ENCODE data around the gene EXOC6B.
"Not testable (repeated sequence)": the region's sequence is repeated elsewhere in the genome, so short reads cannot be mapped to it uniquely, and the experiment has no call there.

The EXOC6B gene

DNA sequence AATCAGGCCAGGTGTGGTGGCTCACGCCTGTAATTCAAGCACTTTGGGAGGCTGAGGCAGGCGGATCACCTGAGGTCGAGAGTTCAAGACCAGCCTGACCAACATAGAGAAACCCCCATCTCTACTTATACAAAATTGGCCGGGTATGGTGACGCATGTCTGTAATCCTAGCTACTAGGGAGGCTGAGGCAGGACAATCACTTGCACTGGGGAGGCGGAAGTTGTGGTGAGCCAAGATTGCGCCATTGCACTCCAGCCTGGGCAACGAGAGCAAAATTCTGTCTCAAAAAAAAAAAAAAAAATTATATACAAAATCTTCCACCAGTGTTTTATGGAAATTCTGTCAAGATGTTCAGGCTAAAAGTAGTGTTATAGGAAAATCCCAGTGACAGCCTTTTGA is 290.2 kb downstream of the EXOC6B start:
- FAIRE-seq: not testable (repeated sequence)

DNA sequence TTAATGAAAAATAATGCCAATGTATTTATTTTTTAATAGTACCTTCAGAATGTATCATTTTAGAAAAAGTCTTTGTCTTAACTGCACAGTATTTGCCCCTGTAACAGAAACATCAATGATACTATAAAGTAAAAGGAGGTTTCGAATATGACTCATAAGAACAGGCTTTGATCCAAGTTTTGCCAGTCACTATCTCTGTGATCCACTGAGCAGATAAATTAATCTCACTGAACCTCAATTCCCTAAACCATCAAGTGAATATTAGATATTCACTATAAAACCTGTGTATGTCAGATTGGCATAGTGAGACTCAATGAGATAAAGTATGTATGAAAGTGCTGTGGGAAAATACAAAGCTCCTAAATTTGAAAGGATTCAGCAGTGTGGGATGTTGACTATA is 292.1 kb downstream of the EXOC6B start:
- no peak for FAIRE-seq

DNA sequence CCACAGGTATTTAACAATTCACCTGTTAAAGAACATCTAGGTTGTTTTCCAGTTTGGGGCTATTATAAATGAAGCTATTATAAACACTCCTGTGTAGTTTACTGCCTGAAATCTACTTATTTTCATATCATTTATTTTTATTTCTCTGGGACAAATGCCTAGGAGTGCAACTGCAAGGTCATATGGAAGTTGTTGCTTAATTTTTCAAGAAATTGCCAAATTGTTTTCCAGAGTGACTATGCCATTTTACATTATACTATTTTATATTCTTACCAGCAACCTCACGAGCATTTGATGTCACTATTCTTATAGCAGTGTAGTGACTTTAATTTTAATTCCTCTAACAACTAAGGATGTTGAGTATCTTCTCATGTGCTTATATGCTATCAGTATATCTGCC is 298.4 kb downstream of the EXOC6B start:
- FAIRE-seq: no peak

DNA sequence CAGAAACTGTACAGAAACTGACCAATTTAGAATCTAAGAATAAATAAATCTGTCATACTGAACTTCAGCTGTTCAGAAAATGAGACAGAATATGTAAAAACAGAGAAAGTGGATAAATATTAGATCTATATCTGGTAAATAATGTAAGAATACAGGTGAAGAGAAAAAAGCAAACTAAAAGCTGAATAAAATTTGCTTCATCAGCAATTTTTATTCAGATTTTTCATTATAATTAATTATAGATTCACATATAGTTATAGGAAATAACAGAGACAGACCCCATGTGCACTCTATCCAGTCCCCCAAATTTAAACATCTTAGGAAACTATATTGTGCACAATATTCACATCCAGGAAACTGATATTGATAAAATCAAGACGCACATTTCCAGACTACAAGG is 299.2 kb downstream of the EXOC6B start:
- no peak for FAIRE-seq

DNA sequence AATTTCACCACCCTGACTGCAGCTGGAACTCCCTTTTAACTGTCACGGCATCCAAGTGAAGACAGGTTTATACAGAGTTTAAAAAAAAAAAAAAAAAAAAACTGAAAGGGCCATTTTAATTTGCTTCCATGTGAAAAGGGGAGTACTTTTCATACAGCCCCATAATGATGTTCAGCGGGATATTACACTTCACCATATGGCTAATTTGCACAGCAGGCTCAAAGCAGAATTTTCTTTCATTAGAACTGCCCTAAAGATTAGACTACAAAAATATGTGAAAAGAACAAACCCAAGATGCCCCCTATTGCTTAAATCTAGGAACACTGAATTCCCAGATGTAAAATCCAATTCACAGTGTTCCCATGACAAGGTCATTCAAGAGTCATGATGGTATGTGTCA is 301.8 kb downstream of the EXOC6B start:
- no peak for FAIRE-seq

DNA sequence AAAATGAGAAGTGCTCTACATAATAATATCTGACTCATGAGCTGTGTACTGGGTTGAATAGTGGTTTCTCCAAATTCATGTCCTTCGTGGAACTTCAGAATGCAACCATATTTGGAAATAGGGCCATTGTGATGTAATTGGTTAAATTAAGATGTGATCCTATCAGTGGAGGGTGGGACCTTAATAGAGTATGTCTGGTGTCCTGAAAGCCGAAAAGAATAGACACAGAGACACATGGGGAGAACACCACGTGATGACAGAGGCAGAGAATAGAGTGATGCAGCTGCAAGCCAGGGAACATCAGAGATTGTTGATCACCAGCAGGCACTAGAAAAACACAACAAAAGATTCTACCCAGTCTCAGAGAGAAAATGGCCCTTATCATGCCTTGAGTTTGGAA is 310.1 kb downstream of the EXOC6B start:
- FAIRE-seq: no peak

DNA sequence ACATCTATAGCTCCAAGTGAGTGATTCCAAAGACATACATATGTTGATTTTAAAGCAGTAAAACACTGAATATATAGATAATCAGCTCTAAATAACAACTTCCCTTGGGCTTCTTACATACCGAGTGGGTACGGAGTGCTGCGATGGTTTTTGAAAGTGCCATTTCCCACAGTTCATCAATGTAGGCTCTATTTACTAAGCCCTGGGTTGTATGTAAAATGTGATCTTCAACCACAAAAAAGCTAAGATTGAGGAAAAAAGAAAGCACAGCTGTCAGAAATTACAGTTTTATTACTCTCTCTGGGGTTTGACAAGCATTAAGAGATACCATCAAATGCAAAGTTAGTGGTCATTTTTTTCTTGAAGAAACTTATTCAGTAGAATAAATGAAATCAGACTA is 312.8 kb downstream of the EXOC6B start:
- no peak for FAIRE-seq

DNA sequence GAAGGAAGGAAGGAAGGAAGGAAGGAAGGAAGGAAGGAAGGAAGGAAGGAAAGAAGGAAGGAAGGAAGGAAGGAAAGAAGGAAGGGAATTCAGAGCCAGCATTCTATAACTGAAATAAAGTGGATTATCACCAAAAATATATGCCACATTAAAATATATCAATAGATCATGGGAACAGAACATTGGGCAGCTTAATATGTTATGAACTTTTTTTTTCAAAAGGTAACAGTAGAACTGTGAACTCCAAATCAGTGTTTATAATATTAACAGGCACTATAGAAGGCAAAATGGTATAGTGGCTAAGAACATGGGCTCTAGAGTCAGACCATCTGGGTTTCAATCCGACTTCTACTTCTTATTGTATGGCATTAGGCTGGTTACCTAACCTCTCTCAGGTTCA is 313.5 kb downstream of the EXOC6B start:
- no peak for FAIRE-seq

DNA sequence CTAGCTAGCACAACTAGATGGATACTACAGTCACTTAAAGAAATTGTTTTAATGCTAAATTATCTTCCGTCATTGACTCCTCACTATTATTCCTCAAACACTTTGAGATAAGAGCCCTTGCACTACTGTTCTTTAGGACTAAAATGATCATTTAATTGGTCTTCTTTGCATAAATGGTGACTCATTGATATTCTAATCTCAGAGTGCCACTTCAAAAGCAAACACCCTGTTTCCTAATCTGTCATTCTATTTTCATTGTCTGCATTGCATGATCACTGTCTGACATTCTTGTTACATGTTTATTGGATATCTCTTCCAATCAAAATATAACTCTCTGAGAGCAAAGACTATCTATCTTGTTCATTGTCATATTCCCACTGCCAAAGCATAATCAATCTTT is 313.9 kb downstream of the EXOC6B start:
- FAIRE-seq: no peak

DNA sequence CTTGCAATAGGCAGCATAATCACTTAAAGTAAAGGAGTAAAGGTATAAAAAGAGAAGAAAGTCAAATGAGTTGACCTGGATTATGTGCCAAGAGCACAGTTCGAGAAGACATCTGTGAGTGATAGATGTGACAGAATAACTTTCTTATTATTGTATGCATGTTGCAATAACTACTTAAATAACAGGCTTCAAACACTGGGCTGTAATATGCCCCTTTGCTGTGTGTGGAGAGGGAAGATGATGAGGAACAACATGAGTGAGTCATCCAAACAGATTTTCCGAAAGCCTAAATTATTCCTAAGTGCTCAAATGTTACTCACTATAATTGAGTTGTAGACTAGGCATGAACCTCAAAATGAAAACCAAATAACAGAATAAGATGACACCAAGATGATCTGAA is 328.1 kb downstream of the EXOC6B start:
- FAIRE-seq: no peak

DNA sequence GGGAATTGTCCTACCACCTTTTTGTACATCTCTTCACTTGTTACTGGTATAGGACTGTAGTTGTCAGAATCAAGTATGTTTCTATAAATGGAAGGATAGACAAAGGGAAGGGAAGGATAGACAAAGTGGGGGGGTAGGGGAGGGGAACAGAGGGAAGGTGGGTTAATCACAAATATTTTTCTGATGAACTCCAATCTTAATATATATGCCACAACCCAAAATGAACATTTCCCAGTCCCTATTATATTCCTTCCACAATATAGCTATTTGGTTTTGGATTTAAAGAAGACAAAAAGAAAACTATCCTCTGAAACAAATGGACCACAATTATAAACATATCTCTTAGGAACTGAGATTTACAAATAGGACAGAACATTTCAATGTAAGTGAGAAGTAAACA is 329.4 kb downstream of the EXOC6B start:
- FAIRE-seq: no peak

DNA sequence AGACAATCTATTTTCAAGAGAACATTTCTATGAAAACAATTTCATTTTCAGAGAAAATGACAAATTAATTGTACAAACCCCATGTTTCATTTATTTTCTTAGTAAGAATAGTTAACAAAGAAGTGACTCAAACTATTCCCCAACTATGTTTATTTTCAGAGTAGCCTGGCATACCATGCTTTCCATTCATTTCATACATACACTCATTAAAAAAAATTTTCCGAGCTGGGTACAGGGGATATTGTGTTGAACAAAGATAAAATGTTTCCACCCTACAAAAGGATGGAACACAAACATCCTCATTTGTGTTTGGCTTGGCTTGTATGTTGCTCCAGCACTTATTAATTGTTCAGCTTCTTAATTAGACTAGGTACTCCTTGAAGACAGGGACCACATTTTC is 331.4 kb downstream of the EXOC6B start:
- FAIRE-seq: no peak

DNA sequence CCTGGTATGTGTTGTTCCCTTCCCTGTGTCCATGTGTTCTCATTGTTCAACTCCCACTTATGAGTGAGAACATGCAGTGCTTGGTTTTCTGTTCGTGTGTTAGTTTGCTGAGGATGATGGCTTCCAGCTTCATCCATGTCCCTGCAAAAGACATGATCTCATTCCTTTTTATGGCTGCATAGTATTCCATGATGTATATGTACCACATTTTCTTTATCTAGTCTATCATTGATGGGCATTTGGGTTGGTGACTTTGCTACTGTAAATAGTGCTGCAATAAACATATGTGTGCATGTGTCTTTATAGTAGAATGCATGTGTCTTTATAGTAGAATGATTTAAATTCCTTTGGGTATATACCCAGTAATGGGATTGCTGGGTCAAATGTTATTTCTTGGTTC is 341.2 kb downstream of the EXOC6B start:
- FAIRE-seq: not testable (repeated sequence)

DNA sequence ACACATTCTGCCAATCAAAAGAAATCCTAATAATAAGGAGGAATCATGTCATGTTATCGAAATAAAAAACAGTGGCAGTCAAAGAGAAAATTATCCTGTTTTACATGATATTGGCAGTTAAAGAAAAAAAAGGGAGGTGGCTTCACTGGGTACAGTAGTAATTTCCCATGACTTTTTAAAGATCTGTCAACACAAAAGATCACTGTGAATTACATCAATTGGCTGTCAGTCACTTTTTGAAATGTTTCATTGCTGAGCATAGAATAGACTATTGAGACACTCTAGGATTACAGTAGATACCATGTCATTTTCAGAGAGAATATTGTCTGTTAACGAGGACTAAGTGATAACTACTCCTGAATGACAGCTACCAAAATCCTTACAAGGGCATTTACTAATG is 342.5 kb downstream of the EXOC6B start:
- FAIRE-seq: no peak

DNA sequence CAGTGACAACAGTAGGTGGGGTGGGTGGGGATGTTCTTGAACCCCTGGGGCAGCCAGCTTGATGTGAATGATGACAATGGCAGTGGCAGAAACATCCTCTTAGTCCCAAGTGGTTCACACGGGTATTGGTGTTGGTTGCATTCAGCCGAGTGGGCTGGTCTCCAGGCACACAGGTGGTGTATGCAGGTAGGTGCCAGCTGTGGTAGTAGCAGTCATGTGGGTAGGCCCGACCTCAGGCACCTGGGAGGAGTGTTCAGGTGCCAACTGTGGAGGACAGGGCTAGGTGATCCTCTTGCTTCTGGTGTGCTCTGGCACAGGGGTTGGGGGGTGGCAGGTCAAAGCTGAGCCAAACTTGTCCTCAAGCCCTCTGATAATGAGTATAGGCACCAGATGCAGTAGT is 350.6 kb downstream of the EXOC6B start:
- no peak for FAIRE-seq

DNA sequence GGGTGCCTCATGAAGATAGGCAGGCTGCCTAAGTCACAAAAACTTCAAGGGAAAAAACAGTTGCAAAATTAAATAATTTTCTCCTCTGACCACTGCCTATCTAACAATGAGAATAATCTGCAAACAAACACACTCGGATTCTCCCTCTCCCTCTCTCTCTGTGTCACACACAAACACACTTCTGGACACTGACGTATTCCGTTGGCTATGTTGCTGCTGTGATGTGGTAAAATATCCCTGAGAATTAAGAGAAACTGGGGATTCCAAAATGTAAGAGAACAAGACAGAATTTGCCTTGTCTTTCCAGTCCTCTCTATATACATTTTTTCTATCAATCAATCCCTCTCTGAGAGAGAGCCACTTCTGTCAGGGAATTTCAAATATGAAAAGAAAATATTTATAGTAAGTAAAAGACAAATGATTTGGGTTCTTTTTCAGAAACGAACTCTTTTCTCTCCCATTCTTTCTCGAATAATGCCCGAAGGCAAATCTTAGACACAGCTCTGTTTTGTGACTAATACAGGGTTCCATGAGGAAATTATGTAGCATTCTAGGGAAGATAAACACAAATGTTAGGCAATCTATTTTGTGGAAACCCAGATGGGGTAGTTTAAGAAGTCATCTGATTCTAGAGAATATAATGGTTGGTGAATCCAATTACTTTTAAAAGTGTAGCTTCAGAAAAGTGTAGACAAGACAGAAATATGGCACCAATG is 367.9 kb downstream of the EXOC6B start:
- FAIRE-seq: no peak

DNA sequence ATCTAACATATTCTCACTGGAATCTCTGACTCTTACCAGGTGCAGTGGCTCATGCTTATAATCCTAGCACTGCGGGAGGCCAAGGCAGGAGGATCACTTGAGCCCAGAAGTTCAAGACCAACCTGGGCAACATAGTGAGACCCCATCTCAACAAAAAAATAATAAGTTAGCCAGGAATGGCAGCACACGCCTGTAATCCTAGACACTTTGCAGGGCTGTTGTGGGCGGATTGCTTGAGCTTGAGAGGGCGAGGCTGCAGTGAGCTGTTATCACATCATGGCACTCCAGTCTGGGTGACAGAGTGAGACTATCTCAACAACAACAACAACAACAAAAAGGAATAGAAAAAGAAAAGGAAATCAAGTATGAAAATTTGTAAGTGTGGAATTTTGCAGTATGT is 371.6 kb downstream of the EXOC6B start:
- FAIRE-seq: no peak

DNA sequence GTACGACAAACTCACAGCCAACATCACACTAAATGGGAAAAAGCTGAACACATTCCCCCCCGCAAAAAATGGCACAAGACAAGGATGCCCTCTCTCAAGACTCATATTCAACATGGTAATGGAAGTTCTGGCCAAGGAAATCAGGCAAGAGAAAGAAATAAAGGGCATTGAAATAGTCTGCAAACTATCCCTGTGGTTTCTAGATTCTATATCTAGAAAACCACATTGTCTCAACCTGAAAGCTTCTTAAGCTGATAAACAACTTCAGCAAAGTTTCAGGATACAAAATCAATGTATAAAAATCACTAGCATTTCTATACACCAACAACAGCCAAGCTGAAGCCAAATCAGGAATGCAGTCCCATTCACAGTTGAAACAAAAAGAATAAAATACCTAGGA is 383.6 kb downstream of the EXOC6B start:
- FAIRE-seq: no peak

DNA sequence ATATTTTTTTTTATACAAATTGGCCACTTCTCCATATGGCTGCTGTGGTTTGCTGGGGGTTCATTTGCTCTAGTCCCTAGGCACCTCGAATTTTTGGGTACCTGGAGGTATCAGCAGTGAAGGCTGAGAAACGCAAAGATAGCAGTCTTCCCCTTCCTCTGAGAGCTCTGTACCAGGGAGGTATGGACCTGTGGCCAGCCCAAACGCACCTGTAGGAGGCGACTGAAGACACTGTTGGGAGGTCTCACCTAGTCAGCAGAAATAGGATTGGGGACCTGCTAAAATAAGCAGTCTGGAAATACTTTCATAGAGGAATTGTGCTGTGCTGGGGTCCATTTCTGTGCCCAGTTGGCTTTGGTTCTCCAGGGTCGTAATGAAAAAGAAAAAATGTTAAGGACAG is 385.9 kb downstream of the EXOC6B start:
- FAIRE-seq: no peak

DNA sequence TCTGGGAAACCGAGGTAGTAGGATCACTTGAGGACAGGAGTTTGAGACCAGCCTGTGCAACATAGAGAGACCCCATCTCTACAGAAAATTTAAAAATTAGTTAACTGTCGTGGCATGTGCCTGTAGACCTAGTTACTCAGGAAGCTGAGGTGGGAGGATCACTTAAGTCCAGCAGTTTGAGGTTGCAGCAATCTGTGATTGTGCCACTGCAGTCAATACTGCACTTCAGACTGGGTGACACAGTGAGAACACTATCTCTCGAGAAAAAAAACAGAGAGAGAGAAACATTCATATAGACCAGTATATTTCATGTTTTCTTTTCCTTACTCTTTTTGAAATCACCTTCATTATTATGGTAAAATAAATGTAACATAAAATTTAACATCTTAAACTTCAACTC is 387.5 kb downstream of the EXOC6B start:
- FAIRE-seq: no peak

DNA sequence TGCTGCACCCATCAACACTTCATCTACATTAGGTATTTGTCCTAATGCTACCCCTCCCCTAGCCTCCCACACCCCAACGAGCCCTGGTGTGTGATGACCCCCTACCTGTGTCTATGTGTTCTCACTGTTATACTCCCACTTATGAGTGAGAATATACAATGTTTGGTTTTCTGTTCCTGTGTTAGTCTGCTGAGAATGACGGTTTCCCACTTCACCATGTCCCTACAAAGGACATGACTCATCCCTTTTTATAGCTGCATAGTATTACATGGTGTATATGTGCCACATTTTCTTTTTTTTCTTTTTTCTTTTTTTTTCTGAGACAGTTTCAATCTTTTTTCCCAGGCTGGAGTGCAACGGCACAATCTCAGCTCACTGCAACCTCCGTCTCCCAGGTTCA is 394.1 kb downstream of the EXOC6B start:
- FAIRE-seq: no peak

DNA sequence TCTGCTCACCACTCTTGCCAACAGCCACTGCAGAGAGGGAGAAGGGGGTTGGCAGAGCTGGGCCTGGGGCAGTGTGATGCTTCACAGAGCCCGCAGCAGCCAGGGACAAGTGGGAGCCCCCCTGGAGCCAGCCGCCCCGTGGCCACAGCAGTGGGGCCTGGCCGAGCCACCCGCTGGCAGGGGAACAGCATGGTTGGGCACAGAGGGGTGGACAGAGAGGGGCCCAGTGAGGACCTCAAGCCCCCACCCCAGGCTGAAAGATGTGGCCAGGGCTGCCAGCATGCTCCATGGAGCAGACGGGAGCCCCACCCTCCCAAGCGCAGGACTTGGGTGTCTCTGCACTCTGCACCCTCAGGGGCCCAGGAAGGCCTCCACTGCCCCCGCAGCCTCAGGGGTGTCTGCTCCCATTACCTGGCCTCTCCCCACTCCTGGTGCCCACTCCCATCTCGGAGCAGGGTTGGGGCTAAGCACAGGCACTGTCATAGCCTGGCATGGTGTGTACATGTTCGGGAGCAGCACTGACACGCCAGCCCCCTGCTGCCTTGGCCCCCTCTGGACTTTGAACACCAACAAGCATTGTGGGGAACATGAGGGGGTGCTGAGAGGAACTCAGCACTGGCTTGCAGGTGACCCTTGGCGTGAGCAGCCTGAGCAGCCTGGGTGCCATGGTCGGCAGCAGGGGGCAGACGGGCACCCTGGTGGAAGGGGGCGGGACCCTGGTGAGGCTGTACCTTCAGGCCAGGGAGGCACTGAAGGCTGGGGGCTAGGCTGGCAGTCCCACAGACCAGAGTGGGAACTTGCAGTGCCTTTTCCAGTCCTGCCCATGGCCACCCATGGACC is 398.6 kb downstream of the EXOC6B start:
- no peak for FAIRE-seq

DNA sequence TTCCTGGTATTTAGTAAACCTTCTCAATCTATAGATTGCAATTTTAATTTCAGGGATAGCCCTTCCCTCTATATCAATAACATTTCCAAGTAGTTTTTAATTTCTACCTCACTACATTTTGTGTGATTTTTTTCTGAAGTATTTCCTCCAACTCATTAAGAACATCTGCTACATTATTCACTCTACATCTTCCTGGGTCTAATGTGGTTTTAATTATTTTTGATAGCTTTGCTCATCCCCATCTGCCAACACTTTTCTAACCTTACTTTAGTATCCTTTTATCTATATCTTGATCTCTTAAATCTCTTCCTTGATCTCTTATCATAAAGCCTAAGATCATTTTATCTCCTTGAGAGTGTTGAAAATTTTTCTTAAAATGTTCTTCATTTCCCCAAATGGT is 399.8 kb downstream of the EXOC6B start:
- FAIRE-seq: no peak

DNA sequence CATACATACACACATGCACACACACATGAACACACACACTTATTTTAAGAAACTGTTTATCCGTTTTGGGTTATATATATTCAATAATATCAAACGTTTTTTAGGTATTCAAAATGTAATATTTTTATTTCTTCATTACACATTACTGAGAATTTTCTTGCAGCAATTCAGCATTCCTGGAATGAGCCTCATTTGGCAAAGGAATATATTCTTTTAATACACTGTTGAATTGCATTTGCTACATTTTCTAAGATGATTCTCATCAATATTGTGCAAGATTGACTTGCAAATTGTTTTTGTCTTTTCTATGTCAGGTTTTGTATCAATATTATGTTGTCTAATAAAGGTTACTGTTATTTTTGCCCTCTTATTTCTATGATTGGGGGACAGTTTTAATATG is 402.1 kb downstream of the EXOC6B start:
- FAIRE-seq: no peak
